Stimulated activated memory B cell treated with anti-CD40 and anti-IgM and Interleukin-4, amounts not matched to agents 10 μg/mL and 1 μg/mL and 100 μg/mL, for 72 hours (primary cell): ENCODE measurements around the gene TNFAIP8L1.
A peak's percentile ranks its signal among the peaks of the same experiment; 100 is the strongest.
"Not testable (repeated sequence)": the region's sequence is repeated elsewhere in the genome, so short reads cannot be mapped to it uniquely, and the experiment has no call there.

Source experiments
- ATAC-seq: fragments of 150-1000 bp; cut with Tn5 transposase; 2 replicates; pipeline ENCODE4 v1.10.0; 2021
- H3K27ac Mint-ChIP-seq: one replicate; pipeline ENCODE4 v1.8.0; 2022; ENCODE audit warnings: mild to moderate bottlenecking, mixed read lengths
- H3K27me3 Mint-ChIP-seq: one replicate; pipeline ENCODE4 v1.8.0; 2022; ENCODE audit warnings: mixed read lengths
- H3K36me3 Mint-ChIP-seq: one replicate; pipeline ENCODE4 v1.8.0; 2022; ENCODE audit warnings: mixed read lengths
- H3K4me1 Mint-ChIP-seq: one replicate; pipeline ENCODE4 v1.8.0; 2022; ENCODE audit warnings: mixed read lengths
- H3K4me3 Mint-ChIP-seq: one replicate; pipeline ENCODE4 v1.8.0; 2022; ENCODE audit warnings: mild to moderate bottlenecking, moderate library complexity, mixed read lengths
- H3K9me3 Mint-ChIP-seq: one replicate; pipeline ENCODE4 v1.8.0; 2022; ENCODE audit warnings: mixed read lengths

Gene TNFAIP8L1

DNA sequence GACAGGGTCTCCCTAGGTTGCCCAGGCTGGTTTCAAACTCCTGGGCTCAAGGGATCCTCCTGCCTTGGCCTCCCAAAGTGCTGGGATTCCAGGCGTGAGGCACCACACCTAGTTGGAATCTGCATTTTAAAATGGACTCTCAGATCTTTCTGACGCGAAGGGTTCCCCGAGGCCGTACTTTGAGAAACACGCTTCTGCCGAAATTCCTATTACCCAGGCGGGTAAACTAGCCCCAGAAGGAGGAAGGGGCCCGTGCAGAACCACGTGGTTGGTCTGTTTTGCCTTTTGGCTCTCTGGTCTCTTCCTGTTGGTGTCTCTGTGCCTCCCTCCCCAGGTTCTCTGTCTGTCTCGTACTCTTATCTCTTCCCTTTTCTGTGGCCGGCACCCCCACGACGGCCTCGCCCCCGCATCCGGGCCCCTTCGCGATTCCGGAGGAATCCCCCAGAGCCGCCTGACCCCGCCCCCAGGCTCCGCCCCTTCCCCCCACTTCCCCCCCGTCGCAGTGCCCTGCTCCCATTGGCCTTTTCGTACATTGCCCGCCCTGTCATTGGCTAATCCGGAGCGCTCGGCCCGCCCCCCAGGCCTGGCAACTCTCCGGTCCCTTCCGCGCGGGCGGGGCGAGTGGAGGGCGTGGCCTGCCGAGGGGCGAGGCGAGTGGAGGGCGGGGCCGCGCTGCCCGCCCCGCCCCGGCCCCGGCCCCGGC is at the start of gene TNFAIP8L1:
Gene TNFAIP8L1, plus strand, starts transcription at position 689 of the 703 bp plus-strand sequence. CDS start 12,354 bp downstream, outside the sequence.
- peak; percentile 96 for ATAC-seq
- H3K36me3 Mint-ChIP-seq = peaks cover 6% of the 10 kb centered on the region
- H3K27ac Mint-ChIP-seq = peak within 1 kb of the TSS; percentile 100
- no peaks in the 10 kb centered on the region for H3K27me3 Mint-ChIP-seq
- peak within 1 kb of the TSS; percentile 99 for H3K4me3 Mint-ChIP-seq
- no peaks in the 10 kb centered on the region for H3K9me3 Mint-ChIP-seq
- peaks cover 53% of the 10 kb centered on the region for H3K4me1 Mint-ChIP-seq

DNA sequence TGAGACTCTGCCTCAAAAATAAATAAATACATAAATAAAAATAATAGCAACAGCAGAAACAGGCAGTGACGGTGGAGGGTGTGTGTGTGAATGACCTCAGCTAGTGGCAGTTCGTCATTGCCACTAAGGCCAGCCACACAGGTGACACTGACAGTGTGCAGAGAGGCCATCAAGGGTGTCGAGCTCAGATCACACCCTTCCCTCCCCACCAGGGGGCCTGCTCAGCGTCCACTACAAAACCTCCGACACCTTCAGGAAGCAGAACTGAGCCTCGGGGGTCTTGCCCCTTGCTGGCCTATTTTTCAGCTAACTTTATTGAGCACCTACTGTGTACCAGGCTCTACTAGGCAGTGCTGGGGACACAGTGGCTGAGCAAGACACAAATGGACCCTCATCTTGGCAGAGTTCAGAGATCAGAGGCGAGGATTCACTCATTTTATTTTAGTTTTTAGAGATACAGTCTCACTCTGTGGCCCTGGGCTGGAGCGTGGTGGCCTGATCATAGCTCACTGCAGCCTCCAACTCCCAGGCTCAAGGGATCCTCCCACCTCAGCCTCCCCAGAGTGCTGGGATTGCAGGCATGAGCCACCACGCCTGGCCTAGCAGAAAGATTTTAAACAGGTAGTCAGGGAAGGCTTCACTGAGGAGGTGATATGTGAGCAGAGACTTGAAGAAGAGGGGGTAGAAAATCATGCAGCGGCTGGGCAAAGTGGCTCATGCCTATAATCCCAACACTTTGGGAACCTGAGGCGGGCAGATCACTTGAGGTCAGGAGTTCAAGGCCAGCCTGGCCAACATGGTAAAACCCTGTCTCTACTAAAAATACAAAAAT is 49.5 kb upstream of the TNFAIP8L1 start:
- H3K4me3 Mint-ChIP-seq = no peak overlapping the region
- peaks cover 79% of the 10 kb centered on the region for H3K27me3 Mint-ChIP-seq
- peak; percentile 74 for ATAC-seq

DNA sequence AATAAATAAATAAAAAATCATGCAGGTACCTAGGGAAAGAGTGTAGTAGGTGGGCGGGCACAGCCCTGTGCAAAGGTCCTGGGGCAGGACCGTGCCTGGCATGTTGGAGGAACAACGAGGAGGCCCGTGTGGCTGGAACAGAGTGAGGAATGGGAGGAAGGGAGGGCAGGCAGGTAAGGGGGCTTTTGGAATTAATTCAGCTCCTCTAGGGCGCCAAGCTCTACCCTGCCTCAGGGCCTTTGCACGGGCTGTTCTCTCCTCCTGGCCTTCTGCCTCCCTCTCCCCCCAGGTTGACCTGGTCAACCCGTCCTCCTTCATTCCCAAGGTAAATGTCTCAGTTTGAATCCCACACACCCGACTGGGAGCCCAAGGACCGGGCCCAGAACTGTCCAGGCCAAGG is 48.8 kb upstream of the TNFAIP8L1 start:
- H3K27me3 Mint-ChIP-seq = peaks cover 72% of the 10 kb centered on the region

More for the DNA sequence above, 49.5 kb upstream of the TNFAIP8L1 start:
- Mint-ChIP-seq H3K9me3 (no peaks in the 10 kb centered on the region), H3K4me1 (peaks cover 8% of the 10 kb centered on the region), H3K36me3 (no peaks in the 10 kb centered on the region), H3K27ac (no peak overlapping the region)

DNA sequence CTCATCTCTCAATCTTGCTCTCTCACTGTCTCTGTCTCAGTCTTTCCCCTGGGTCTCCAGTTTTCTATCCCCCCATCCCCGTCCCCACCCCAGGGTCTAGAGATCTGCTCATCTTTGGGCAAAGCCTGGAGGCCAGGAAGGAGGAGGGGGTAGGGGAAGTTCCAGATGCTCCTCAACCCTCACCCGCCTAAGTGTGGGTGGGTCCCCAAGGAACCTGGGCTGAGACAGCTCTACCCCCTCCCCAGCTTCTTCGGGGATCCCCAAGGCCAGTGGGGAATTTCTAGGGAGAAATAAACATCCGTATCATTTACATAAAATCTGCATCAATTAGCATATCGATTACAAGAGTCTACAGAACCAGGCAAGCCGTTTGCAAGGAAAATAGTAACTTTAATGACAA is 48.0 kb upstream of the TNFAIP8L1 start:
- Mint-ChIP-seq H3K27ac (no peak overlapping the region), H3K4me1 (peaks cover 8% of the 10 kb centered on the region), H3K9me3 (no peaks in the 10 kb centered on the region), H3K4me3 (no peak overlapping the region), H3K36me3 (no peaks in the 10 kb centered on the region), H3K27me3 (peaks cover 67% of the 10 kb centered on the region)
- ATAC-seq = no peak

More for the DNA sequence above, 48.8 kb upstream of the TNFAIP8L1 start:
- Mint-ChIP-seq H3K4me1 (peaks cover 8% of the 10 kb centered on the region), H3K4me3 (no peak overlapping the region), H3K36me3 (no peaks in the 10 kb centered on the region), H3K27ac (no peak overlapping the region), H3K9me3 (no peaks in the 10 kb centered on the region)
- ATAC-seq = no peak

DNA sequence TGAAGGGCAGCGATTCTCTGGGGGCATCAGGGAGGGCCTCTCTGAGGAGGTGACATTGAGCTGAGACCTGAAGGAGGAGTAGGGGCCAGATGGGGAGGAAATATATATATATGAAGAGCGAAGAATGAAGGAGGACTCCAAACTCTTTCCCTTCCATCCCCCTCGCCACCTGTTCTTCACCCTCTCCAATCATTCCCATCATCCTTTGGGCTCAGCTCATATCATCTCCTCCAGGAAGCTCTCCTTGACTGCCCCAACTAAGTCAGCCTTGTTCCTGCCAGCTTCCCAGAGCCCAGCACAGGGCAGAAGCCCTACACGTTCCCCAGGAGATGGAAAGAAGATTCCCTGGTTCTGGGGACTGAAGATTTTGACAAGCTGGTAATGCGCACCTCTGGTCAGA is 46.9 kb upstream of the TNFAIP8L1 start:
- no peak for ATAC-seq
- Mint-ChIP-seq H3K36me3 (no peaks in the 10 kb centered on the region), H3K9me3 (no peaks in the 10 kb centered on the region), H3K4me1 (peaks cover 13% of the 10 kb centered on the region), H3K4me3 (no peak overlapping the region), H3K27me3 (peaks cover 67% of the 10 kb centered on the region), H3K27ac (no peak overlapping the region)

DNA sequence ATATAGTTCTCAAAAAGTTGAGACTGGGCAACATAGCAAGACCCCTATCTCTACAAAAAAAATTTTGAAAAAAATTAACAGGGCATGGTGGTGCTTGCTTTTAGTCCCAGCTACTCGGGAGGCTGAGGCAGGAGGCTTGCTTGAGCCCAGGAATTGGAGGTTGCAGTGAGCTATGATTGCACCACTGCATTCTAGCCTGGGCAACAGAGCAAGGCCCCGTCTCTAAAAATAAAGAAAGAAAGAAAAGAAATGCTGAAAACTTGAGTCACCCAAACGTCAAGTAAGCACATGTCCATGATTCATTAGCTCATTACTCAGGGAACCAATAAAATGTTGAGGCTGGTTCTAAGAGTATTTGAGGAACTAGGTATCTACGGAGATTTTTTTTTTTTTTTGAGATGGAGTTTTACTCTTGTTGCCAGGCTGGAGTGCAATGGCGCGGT is 45.9 kb upstream of the TNFAIP8L1 start:
- Mint-ChIP-seq H3K4me3 (no peak overlapping the region), H3K36me3 (no peaks in the 10 kb centered on the region), H3K4me1 (peaks cover 16% of the 10 kb centered on the region), H3K27me3 (peaks cover 65% of the 10 kb centered on the region), H3K27ac (no peak overlapping the region), H3K9me3 (no peaks in the 10 kb centered on the region)
- no peak for ATAC-seq

DNA sequence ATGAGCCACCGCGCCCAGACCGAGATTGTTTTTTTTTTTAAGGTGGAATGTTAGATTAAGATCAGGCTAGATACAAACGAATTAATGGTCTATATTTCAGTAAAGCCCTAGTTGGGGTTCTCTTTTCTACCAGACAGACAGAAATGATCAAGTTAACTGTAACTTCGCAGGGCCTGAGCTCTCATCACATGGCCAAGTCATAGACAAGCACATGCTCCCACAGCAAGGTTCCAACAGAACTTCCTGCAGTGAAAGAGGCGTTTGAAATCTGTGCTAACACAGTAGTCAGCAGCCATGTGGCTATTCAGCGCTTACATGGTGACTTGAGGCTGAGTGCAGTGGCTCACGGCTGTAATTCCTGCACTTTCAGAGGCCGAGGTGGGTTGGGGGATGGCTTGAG is 45.1 kb upstream of the TNFAIP8L1 start:
- H3K9me3 Mint-ChIP-seq = no peaks in the 10 kb centered on the region
- peaks cover 67% of the 10 kb centered on the region for H3K27me3 Mint-ChIP-seq
- no peaks in the 10 kb centered on the region for H3K36me3 Mint-ChIP-seq
- peaks cover 16% of the 10 kb centered on the region for H3K4me1 Mint-ChIP-seq
- no peak overlapping the region for H3K4me3 Mint-ChIP-seq
- no peak for ATAC-seq
- H3K27ac Mint-ChIP-seq = no peak overlapping the region

DNA sequence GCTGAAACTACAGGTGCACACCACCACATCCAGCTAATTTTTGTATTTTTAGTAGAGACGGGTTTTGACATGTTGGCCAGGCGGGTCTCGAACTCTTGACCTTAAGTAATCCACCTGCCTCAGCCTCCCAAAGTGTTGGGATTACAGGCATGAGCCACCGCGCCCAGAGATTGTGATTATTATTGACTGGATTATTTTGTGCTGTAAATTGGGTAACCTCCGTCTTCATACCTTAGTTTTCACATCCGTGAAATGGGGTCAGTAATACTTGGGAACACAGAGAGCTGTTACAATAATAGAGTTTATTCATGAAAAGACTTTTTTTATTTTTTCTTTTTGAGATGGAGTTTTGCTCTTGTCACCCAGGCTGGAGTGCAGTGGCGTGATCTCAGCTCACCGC is 44.2 kb upstream of the TNFAIP8L1 start:
- peaks cover 16% of the 10 kb centered on the region for H3K4me1 Mint-ChIP-seq
- not testable (repeated sequence) for H3K27ac Mint-ChIP-seq, H3K36me3 Mint-ChIP-seq, H3K9me3 Mint-ChIP-seq, H3K4me3 Mint-ChIP-seq, ATAC-seq
- peaks cover 60% of the 10 kb centered on the region for H3K27me3 Mint-ChIP-seq

DNA sequence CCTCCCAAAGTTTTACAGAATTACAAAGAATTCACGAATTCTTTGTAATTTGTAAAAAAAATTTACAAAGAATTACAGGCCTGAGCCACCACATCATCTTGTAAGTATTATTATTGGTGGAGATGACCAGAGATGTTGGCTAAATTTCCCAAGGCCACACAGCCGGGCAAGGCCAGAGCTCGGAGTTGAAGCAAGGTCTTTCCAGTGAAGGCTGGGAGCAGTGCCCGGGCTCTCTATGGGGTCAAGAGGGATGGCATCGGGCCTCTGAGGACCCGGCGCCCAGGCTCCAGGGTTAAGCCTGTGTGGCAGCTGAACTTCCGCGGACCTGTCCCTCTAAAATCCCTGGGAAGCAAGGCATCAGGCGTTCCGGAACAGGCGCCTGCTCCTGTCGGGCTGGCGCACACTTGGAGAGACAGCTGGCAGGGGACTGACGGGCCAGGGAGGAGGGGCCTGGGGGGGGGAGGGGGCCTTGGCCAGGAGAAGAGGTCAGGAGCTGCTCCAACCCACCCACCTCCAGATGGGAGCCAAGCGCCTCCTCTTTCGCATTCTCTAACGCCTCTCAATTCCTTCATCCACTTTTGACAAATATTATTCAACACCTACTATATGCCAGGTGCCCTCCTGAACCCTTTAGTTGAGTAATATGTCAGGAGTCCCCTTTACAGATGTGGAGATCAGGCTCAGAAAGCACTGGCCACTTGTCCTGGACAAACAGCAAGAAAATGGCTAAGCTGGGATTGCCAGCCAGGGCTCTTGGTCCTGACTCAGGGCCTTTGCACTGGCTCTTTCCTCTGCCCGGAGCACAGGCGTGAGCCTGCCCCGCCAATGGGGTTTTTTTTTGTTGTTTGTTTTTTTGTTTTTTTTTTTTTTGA is 43.0 kb upstream of the TNFAIP8L1 start:
- Mint-ChIP-seq H3K9me3 (no peaks in the 10 kb centered on the region), H3K4me3 (no peak overlapping the region), H3K27me3 (peaks cover 49% of the 10 kb centered on the region), H3K4me1 (peaks cover 13% of the 10 kb centered on the region), H3K27ac (no peak overlapping the region), H3K36me3 (no peaks in the 10 kb centered on the region)
- ATAC-seq = no peak

DNA sequence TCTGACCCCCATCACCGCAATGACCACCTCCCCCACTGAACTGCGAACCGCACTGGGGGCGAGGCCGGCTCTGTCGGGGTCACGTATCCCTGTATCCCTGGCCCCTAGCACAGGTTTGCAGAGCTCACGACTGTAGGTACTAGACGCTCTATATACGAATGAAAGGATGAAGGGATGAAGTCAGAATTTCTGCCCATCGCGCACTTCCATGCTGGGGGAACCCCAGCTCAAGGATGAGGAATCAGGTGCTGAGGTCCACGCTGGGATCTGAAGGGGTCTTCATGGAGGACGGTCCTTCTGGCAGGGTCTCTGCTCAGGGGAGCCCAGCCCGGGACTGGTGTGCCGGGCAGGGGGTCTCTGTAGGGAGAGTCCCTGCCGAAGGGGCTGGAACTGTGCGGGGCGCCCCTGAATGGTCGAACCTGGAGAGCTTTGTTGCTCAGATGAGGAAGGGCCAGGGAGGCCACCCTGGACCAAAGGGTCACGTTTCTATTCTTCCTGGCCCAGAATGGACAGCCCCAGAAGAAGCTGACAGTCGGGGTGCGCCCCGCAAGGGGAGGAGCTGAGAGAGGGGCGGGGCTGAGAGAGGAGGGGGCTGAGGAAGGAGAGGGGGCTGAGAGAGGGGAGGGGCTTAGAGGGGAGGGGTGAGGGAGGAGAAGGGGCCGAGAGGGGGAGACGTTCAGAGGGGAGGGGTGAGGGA is 41.9 kb upstream of the TNFAIP8L1 start:
- H3K27ac Mint-ChIP-seq = no peak overlapping the region
- H3K4me1 Mint-ChIP-seq = peaks cover 8% of the 10 kb centered on the region
- peak overlapping the region; percentile 18 for H3K4me3 Mint-ChIP-seq
- H3K27me3 Mint-ChIP-seq = peaks cover 38% of the 10 kb centered on the region
- peak; percentile 14 for ATAC-seq
- H3K36me3 Mint-ChIP-seq = no peaks in the 10 kb centered on the region
- H3K9me3 Mint-ChIP-seq = no peaks in the 10 kb centered on the region

DNA sequence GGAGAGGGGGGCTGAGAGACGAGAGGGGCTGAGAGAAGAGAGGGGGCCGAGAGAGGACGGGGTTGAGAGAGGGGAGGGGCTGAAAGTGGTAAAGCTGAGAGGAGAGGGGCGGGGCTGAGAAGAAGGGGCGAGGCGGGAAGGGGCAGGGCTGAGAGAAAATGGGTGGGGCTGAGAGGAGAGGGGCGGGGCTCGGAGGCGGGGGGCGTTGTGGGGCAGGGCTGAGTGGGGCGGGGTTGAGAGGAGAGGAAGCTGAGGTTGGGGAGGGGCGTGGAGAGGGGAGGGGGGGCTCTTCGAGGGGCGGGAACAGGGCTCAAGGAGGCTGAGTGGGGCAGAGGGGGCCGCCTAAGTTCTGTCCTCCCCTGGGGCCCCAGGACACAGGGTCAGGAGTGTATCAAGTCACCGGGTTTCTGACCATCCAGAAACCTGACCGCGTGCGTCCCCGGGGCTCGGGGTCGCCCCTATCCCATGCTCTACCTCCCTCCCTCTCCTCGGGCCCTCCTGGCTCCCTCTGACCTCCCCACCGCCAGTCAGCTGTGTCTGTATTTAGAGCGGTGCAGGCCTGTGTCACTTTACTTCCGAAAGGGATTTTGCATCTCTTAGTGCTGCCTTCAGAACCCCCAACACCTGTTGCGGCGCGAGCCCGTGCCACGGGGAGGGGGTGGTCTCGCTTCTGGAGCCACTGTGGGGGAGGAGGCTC is 41.2 kb upstream of the TNFAIP8L1 start:
- peaks cover 33% of the 10 kb centered on the region for H3K27me3 Mint-ChIP-seq
- no peak overlapping the region for H3K27ac Mint-ChIP-seq
- ATAC-seq = peak; percentile 48
- H3K36me3 Mint-ChIP-seq = no peaks in the 10 kb centered on the region
- H3K4me3 Mint-ChIP-seq = peak overlapping the region; percentile 19
- H3K4me1 Mint-ChIP-seq = peaks cover 8% of the 10 kb centered on the region
- H3K9me3 Mint-ChIP-seq = no peaks in the 10 kb centered on the region

DNA sequence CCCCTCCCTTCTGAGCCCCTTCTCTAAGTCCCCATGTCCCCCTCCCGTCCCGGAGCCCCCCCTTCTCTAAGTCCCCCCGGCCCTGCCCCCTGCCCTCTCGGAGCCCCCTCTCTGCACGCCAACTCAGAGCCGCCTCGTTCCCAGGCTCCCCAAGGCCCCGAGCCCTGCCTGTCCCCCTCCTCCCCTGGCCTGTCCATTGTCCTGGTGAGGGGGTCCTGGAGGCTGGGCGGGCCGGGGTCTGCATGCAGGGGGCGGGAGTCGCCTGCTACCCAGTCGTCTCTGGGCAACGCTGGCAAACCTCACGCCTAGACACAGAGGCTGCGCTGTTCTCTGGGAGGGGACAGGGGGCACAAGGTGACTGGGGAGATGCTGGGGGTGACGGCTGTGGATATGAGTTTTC is 40.6 kb upstream of the TNFAIP8L1 start:
- Mint-ChIP-seq H3K27me3 (peaks cover 33% of the 10 kb centered on the region), H3K9me3 (no peaks in the 10 kb centered on the region), H3K4me3 (no peak overlapping the region), H3K36me3 (no peaks in the 10 kb centered on the region), H3K27ac (no peak overlapping the region), H3K4me1 (peaks cover 8% of the 10 kb centered on the region)
- peak; percentile 8 for ATAC-seq

DNA sequence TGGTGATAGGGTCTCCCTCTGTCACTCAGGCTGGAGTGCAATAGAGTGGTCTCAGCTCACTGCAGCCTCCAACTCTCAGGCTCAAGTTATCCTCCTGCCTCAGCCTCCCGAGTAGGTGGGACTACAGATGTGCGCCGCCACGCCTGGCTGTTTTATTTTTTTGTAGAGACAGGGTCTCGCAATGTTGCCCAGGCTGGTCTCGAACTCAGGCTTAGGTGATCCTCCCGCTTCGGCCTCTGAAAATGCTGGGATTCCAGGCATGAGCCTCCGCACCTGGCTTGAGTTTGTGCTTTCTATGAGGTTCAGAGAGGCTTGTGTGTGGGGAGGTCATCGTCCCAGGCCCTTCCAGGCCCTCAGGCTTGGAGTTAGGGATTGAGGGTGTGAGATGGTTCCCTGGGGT is 39.2 kb upstream of the TNFAIP8L1 start:
- H3K27me3 Mint-ChIP-seq = peaks cover 33% of the 10 kb centered on the region
- no peaks in the 10 kb centered on the region for H3K36me3 Mint-ChIP-seq
- H3K27ac Mint-ChIP-seq = no peak overlapping the region
- no peak overlapping the region for H3K4me3 Mint-ChIP-seq
- no peaks in the 10 kb centered on the region for H3K9me3 Mint-ChIP-seq
- no peak for ATAC-seq
- H3K4me1 Mint-ChIP-seq = peaks cover 8% of the 10 kb centered on the region

DNA sequence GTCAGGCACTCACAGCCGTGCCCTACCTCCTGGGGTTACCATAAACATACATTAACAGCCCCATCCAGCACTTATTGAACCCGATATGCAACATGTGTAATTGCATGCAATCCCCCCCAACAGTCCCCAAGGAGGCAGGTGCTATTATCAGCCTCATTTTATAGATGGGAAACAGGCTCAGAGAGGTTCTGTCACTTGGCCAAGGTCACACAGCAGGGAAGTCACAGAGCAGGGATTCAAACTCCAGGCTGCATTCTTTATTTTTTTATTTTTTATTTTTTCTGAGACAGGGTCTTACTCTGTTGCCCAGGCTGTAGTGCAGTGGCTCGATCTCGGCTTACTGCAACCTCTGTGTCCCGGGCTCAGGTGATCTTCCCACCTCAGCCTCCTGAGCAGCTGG is 38.4 kb upstream of the TNFAIP8L1 start:
- Mint-ChIP-seq H3K9me3 (no peaks in the 10 kb centered on the region), H3K27me3 (peaks cover 33% of the 10 kb centered on the region), H3K4me3 (no peak overlapping the region), H3K36me3 (no peaks in the 10 kb centered on the region), H3K27ac (no peak overlapping the region), H3K4me1 (peaks cover 8% of the 10 kb centered on the region)
- no peak for ATAC-seq
